ENCODE results near the gene MYBPC3. TPM values are rescaled to one million over a fixed set of nuclear protein-coding genes. Genes with fewer than 3 reads are reported as not detected.

MYBPC3 gene
- polyA plus RNA-seq, 3 donors: 0.03 to 7.8 TPM; not detected in 1

DNA sequence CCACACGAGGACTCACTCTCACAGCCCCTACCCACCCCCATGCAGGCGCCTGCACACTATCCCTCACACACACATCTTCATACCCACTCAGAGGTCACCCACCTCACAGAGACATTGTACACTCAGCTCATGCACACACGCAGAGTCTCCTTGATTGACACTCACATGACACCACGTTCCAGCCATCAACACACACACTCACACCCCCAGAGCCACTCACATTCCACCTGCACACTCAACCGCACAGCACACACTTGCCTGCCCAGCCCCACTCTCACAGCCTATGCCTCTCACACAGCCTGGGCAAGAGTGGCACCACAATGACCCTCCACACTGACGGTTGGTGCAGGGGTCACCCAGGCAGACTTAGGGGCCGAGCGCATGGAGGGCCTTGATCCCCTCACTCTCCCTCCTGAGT lies 23.6 kb upstream of the MYBPC3 start:
- Mint-ChIP-seq H3K4me1 (peaks cover 44% of the 10 kb centered on the region), H3K27me3 (ENCODE audit: low read depth in 3 of 3) (peaks cover 0 to 4% (median 2%) of the 10 kb centered on the region in 3 donors), H3K4me3 (peak overlapping the region; percentile 98 to 99), H3K27ac (no peak overlapping the region), H3K36me3 (peaks cover 52 to 68% of the 10 kb centered on the region in 2 donors), H3K9me3 (peaks cover 0 to 5% (median 0%) of the 10 kb centered on the region in 7 donors)
- TF ChIP-seq, protein P1, sequence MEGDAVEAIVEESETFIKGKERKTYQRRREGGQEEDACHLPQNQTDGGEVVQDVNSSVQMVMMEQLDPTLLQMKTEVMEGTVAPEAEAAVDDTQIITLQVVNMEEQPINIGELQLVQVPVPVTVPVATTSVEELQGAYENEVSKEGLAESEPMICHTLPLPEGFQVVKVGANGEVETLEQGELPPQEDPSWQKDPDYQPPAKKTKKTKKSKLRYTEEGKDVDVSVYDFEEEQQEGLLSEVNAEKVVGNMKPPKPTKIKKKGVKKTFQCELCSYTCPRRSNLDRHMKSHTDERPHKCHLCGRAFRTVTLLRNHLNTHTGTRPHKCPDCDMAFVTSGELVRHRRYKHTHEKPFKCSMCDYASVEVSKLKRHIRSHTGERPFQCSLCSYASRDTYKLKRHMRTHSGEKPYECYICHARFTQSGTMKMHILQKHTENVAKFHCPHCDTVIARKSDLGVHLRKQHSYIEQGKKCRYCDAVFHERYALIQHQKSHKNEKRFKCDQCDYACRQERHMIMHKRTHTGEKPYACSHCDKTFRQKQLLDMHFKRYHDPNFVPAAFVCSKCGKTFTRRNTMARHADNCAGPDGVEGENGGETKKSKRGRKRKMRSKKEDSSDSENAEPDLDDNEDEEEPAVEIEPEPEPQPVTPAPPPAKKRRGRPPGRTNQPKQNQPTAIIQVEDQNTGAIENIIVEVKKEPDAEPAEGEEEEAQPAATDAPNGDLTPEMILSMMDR (IDR thresholded peaks at IDR 0.05): no peak
- WGBS (ENCODE audit: insufficient coverage): 21% methylated on average over 8 of the region's 8 CpGs
- Histone ChIP-seq H3K9ac (ENCODE audit: insufficient read depth, low read length, poor library complexity, severe bottlenecking) (peak overlapping the region; percentile 99), H2AFZ (ENCODE audit: insufficient read depth, low read depth, low read length, poor library complexity, severe bottlenecking) (no peak overlapping the region), H3K27ac (ENCODE audit: low read depth in 1 of 2, low read length in 2 of 2) (peak overlapping the region; percentile 96 to 97), H3K4me1 (ENCODE audit: control insufficient read depth in 1 of 2, insufficient read depth in 2 of 2, low read length in 2 of 2) (peaks cover 54 to 75% of the 10 kb centered on the region in 2 donors), H3K9me3 (replicated peaks in 1 of 2; ENCODE audit: control insufficient read depth in 1 of 2, insufficient read depth in 1 of 2, low read length in 2 of 2) (no peaks in the 10 kb centered on the region), H3K36me3 (replicated peaks in 1 of 2; ENCODE audit: control insufficient read depth in 1 of 2, insufficient read depth in 2 of 2, low read length in 2 of 2) (peaks cover 46 to 67% of the 10 kb centered on the region in 2 donors), H4K20me1 (ENCODE audit: insufficient read depth, low read length) (peaks cover 56% of the 10 kb centered on the region), H3K4me2 (replicated peaks; ENCODE audit: extremely low read depth, low read length, poor library complexity, severe bottlenecking) (peak overlapping the region; percentile 97), H3K4me3 (replicated peaks in 1 of 3; ENCODE audit: low read depth in 2 of 3, low read length in 3 of 3) (peak overlapping the region; percentile 84 to 99 (median 97)), H3K27me3 (ENCODE audit: control insufficient read depth in 2 of 2, insufficient read depth in 2 of 2, low read length in 2 of 2) (no peaks in the 10 kb centered on the region), H3K79me2 (ENCODE audit: insufficient read depth, low read length) (peaks cover 95% of the 10 kb centered on the region)
- peak in 1 of 3 donors; percentile 26 for DNase-seq
- intact Hi-C loops (cut with micrococcal nuclease): no loop called here

DNA sequence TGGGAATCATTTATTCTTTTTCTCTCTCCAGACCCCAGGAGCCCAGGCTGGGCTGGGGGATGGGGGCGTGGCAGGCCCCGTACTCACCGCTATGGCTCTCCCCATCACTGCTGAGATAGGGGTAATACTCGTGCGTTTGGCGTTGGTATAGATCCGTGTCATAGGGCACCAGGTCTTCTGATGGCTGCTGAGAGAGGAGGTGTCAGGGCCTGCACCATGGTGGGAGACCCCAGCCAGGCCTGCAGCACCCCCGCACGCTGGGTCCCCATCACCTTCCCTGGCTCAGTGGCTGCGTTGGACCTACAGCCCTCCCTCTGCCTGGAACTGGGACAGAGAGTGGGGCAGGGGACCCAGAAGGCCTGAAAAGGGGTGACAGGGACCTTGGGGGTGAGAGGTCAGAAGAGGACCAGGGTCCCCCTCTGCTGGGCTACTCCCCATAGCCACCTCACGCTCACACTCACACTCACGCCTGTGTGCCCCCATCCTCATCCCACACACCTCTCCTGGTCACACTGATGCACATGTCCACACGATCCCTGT lies 23.1 kb upstream of the MYBPC3 start:
- Histone ChIP-seq H3K36me3 (replicated peaks in 1 of 2; ENCODE audit: control insufficient read depth in 1 of 2, insufficient read depth in 2 of 2, low read length in 2 of 2) (peaks cover 50 to 67% of the 10 kb centered on the region in 2 donors), H4K20me1 (ENCODE audit: insufficient read depth, low read length) (peaks cover 61% of the 10 kb centered on the region), H3K4me2 (replicated peaks; ENCODE audit: extremely low read depth, low read length, poor library complexity, severe bottlenecking) (peak overlapping the region; percentile 97), H3K27me3 (ENCODE audit: control insufficient read depth in 2 of 2, insufficient read depth in 2 of 2, low read length in 2 of 2) (no peaks in the 10 kb centered on the region), H3K4me1 (ENCODE audit: control insufficient read depth in 1 of 2, insufficient read depth in 2 of 2, low read length in 2 of 2) (peaks cover 54 to 71% of the 10 kb centered on the region in 2 donors), H3K4me3 (replicated peaks in 1 of 3; ENCODE audit: low read depth in 2 of 3, low read length in 3 of 3) (peak overlapping the region; percentile 84 to 99 (median 97)), H3K9me3 (replicated peaks in 1 of 2; ENCODE audit: control insufficient read depth in 1 of 2, insufficient read depth in 1 of 2, low read length in 2 of 2) (no peaks in the 10 kb centered on the region), H3K79me2 (ENCODE audit: insufficient read depth, low read length) (peaks cover 98% of the 10 kb centered on the region), H3K9ac (ENCODE audit: insufficient read depth, low read length, poor library complexity, severe bottlenecking) (peak overlapping the region; percentile 99), H2AFZ (ENCODE audit: insufficient read depth, low read depth, low read length, poor library complexity, severe bottlenecking) (no peak overlapping the region), H3K27ac (ENCODE audit: low read depth in 1 of 2, low read length in 2 of 2) (peak overlapping the region; percentile 96 to 97)
- 73% methylated on average over 7 of the region's 13 CpGs for WGBS (ENCODE audit: insufficient coverage)
- Mint-ChIP-seq H3K27me3 (ENCODE audit: low read depth in 3 of 3) (peaks cover 0 to 4% (median 2%) of the 10 kb centered on the region in 3 donors), H3K36me3 (peaks cover 52 to 71% of the 10 kb centered on the region in 2 donors), H3K9me3 (peaks cover 0 to 5% (median 0%) of the 10 kb centered on the region in 7 donors), H3K27ac (no peak overlapping the region), H3K4me1 (peaks cover 49% of the 10 kb centered on the region), H3K4me3 (peak overlapping the region; percentile 98 to 99)
- DNase-seq: peak in 1 of 3 donors; percentile 4
- intact Hi-C loops (cut with micrococcal nuclease): loop anchor here in 1 of 2 donors (1.0 kb wide), 1 partner anchor 18 kb away; no protein-coding TSS in a partner anchor
- TF ChIP-seq, protein P1 (IDR thresholded peaks at IDR 0.05): no peak

All from CD14-positive monocyte (primary cell).